Activated CD4-positive, alpha-beta T cell treated with anti-CD3 and anti-CD28 coated beads for 4 hours (primary cell): ENCODE results near the gene CCNY.

Source experiments
- DNase-seq, 2 donors: peaks; one replicate each; pipeline ENCODE4 v3.0.0-alpha.2; 2020

CCNY gene

DNA sequence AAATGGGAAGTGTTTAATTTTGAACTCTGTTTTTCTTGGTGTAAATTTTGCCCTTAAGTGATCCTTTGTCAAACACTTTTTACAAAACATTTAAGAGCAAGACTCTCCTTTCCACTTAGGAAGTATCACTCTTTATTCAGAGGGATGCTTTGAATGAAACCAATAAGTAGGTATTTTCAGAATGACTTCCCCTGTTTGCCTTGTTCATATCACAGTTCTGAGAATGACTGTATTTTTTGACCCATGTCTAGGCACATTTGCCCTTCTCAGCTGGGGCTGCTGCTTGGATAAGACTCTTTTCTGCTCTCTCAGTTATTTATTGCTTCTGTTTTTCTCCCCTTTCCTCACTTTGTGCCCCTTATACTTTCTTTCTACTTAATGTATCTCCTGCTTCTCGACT, 98.2 kb downstream of the CCNY start:
- DNase-seq, result no peak

GRCh38 chr10:35435824-35436223, 99.5 kb downstream of the CCNY start:
- DNase-seq, result no peak

GRCh38 chr10:35437829-35438228, 101.5 kb downstream of the CCNY start:
- DNase-seq, result no peak

- DNase-seq, result no peak
These were observed 102.6 kb downstream of the CCNY start for GRCh38 chr10:35438718-35439571.

- no peak for DNase-seq
These were observed 103.7 kb downstream of the CCNY start for GRCh38 chr10:35440016-35440415.

GRCh38 chr10:35442028-35442427, 105.7 kb downstream of the CCNY start:
- no peak for DNase-seq

GRCh38 chr10:35442592-35442991, 106.3 kb downstream of the CCNY start:
- DNase-seq, result no peak

- DNase-seq, result no peak
These were observed 107.5 kb downstream of the CCNY start for GRCh38 chr10:35443858-35444257.

DNA sequence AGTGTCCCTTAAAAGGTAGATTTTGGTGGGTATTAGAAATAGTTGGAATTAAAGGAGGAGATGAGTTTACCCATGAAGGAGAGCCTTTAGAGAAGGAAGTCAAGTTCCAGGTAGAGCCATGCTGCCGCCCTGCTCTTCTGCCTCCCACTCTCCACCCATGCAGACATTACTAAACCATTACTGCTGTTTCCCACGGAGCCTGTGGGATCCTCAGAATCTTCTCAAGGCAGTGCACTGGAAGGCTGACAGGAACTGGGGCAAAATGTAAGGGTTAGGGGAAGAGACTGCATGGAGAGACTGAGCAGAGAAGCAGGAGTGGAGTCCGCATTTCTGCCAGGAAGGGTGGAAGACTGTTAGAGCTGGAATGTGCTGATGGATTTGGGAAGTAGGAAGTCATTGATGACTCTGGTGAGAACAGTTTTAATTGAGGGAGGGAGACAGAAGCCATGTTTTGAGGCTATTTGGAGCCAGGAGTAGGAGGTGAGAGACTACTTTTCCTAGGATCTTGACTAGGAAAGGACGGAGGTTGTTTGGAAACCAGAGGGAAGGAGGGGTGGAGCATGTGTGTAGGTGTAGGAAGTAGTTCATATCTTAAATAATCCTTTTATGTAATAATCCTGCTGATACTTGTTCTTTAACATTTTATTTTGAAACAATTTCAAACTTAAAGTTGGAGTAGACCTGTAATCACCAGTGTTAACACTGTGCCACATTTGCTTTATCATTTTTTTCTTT, 109.0 kb downstream of the CCNY start:
- no peak for DNase-seq

DNA sequence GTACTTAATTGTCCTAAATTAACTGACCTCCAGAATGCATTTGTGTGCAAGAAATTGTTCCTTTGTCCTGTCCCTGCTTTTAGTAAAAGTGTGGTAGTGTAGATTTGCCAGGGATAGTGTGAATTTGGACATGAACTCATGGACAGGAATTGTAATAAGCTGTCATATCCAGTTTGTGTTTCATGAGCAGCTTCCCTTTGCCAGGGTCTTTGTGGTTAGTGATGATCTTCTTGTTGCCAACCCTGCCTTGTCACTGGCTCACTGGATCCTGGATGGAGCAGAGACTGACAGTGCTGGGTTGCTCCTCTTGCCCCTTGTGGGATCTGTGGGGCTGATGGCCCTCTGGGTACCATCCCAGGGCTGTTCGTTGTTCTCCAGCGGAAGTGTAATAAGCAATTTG, 110.1 kb downstream of the CCNY start:
- no peak for DNase-seq

DNA sequence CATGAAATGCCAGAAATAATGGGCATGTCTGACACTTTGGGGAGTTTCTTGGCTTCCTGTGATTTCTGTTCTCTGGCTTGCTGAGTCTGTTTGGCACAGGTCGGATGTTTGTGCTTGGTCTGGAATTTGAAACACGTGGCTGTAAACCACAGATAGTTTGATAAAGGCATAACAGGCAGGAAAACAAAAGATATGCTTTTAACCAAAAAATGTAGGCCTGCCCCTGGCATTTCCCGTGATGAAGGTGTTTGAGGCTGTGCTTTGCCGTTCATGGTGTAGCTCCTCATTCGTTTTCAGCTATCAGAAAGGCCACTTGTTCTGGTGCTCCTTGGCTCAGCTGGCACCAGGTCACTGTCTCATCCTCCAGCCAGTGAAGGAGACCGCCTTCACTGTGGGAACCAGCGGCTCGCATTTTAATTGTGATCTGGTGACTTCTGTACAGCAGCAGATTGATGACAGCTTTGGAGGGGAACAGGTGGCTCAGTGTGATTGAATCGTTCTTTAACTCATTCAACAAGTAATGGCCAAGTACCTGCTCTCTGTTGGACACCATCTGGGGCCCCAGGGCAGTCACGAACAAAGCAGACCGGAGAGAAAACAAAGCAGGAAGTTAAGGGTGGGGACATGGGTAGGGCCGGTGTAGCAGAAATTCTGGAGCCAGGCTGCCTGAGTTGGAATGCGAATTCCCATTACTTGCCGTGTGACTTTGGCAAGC, 111.5 kb downstream of the CCNY start:
- no peak for DNase-seq

DNA sequence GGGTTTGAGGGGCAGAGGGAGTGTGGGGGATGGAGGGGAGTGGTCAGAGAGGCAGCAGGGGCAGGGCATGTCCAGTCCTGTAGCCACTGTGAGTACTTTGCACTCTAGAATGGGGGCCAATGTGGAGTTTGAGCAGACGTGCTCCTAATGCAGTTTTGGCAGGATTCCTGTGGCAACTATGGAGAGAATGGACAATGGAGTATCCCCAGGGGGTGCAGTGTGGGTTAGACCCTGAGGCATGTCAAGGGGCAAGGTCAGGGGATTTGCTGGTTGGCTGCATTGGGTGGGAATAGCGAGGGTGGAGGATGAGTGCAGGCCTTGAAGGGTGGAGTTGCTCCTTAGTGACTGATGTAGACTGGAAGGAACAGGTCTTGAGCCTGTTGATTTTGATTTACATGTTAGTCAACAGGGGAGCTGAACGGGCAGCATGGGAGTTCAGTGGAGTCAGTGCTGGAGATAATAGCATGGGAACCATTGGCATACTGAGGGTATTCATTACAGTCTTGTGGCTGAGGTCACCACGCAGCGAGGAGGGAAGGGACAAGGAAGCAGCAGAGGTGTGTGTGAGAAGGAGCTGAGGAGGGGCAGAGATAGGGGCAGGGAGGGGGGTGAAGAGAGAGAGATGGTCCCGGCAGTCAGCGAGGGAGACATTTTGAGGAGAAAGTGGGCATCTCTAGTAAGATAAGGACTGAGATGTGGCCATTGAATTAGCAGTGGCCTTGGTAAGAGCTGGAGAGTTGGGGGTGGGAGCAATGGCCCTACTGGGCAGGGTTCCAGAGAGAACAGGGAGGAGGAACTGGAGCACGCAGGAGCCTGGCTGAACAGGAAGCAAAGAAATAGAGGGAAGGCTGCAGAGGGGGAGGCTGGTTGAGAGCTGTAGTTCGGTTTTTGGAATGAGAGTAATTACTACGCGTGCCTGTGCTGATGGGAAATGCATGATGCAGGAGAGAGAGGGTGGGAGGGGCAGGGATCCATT, 112.7 kb downstream of the CCNY start:
- no peak for DNase-seq

GRCh38 chr10:35449944-35450343, 113.6 kb downstream of the CCNY start:
- no peak for DNase-seq

- DNase-seq, result no peak
These were observed 115.1 kb downstream of the CCNY start for GRCh38 chr10:35451151-35452016.

DNA sequence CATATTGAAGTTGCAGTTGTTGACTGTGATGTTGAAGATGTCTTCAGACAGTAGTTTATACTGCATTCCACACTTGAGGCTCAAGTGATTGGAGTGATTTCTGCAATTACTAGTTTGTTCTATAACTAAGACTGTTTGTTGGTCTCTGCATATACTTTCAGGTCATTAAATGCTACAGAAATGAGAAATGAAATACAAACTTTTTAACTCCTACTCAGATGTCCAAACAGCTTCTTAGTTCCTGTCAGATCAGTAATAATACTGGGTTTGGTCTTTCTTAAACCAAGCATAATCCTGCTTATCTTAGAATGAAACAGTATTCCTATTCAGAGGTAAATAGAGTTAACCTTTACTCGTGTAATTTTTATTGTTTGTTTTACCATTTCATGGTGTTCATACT, 115.9 kb downstream of the CCNY start:
- DNase-seq, result no peak

- no peak for DNase-seq
These were observed 116.5 kb downstream of the CCNY start for GRCh38 chr10:35452847-35453246.

- DNase-seq, result no peak
These were observed 117.7 kb downstream of the CCNY start for GRCh38 chr10:35453855-35454532.

DNA sequence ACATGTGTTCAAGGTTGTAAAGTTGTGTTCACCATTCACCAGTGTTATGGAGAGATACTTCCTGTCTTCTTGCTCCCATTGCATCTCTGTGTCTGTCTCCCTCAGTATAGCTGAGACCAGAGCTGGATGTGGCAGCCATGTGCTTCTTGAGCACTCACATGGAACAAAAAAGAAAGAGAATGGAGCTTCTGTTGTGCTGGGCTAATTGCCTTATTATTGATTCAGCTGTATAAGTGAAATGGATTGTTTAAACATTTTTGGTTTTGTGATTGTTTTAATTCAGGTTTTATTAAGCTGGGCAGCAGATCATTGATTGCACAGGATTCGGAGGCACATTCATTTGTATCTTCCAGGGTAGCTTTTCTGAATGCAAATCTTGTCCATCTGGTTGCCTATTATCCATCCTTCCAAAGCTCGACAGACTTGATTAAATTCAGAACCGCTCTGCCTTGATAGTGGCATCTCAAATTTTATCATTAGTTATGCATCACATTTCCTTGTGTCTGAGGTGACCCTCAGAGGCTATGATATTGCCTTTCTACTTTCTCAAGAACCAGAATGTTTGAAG, 119.9 kb downstream of the CCNY start:
- DNase-seq, result no peak

DNA sequence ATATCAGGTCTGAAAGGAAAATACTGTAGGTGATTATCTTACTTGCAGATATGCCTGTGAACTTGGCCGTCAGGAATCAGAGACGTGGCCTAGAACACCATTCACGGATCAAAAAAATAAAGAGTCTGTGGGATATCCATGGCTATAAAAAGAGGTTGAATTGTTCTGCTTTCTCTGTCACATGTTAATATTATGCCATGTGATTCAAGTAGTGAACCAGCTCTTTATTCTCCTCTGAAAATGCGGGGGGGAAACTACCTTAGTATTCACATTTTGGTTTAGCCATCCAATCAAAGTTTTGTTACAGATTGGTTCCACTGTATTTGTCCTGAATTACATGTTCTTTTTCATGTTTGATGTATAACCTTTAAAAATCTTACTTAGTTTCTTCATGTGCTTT, 120.5 kb downstream of the CCNY start:
- no peak for DNase-seq
